WTC11 (cell line): ENCODE data around the gene CBFB. TPM values are rescaled to one million over a fixed set of nuclear protein-coding genes. Genes with fewer than 3 reads are reported as not detected.

Experiments
- EMX1 ChIP-seq: fragments of 250-450 bp; sonication (Bioruptor Pico); IDR thresholded peaks from 2 replicates; pipeline ENCODE4 v1.8.0; 2021; ENCODE audit warnings: mild to moderate bottlenecking
- GTF2I ChIP-seq: fragments of 250-450 bp; sonication (Bioruptor Pico); conservative IDR thresholded peaks from 2 replicates; pipeline ENCODE4 v1.4.0; 2021; ENCODE audit warnings: mild to moderate bottlenecking
- HMGA2 ChIP-seq: fragments of 250-450 bp; sonication (Bioruptor Pico); IDR thresholded peaks from 2 replicates; pipeline ENCODE4 v1.4.0; 2021; ENCODE audit warnings: mild to moderate bottlenecking, moderate library complexity
- MXD4 ChIP-seq: fragments of 250-450 bp; sonication (Bioruptor Pico); IDR thresholded peaks from 2 replicates; pipeline ENCODE4 v1.8.0; 2021; ENCODE audit warnings: mild to moderate bottlenecking, moderate library complexity, borderline replicate concordance
- SOX15 ChIP-seq: fragments of 250-450 bp; sonication (Bioruptor Pico); IDR thresholded peaks from 2 replicates; pipeline ENCODE4 v1.9.0; 2021; ENCODE audit warnings: mild to moderate bottlenecking
- ZNF396 ChIP-seq: fragments of 250-450 bp; sonication (Bioruptor Pico); IDR thresholded peaks from 2 replicates; pipeline ENCODE4 v1.8.0; 2021; ENCODE audit warnings: mild to moderate bottlenecking, moderate library complexity, borderline replicate concordance
- ZNF416 ChIP-seq: fragments of 250-450 bp; sonication (Bioruptor Pico); IDR thresholded peaks from 2 replicates; pipeline ENCODE4 v1.9.0; 2021; ENCODE audit warnings: mild to moderate bottlenecking, inconsistent platforms
- ZNF671 ChIP-seq: fragments of 250-450 bp; sonication (Bioruptor Pico); IDR thresholded peaks from 2 replicates; pipeline ENCODE4 v1.8.0; 2021; ENCODE audit warnings: mild to moderate bottlenecking
- total RNA-seq: library from RNA; stranded (reverse); gene quantifications from 3 replicates; pipeline ENCODE4 v1.2.3, GENCODE V29; 2021
- TF ChIP-seq, protein P1 (sequence below): fragments of 250-450 bp; sonication (Bioruptor Pico); IDR thresholded peaks from 2 replicates; pipeline ENCODE4 v1.9.0; 2021; ENCODE audit warnings: mild to moderate bottlenecking
- TF ChIP-seq, protein P2 (sequence below): sonication (generic); formaldehyde crosslinking; IDR thresholded peaks from 2 replicates; pipeline ENCODE4 v1.8.1; 2023; ENCODE audit warnings: mild to moderate bottlenecking, missing genetic modification reagents
- TF ChIP-seq, protein P3 (sequence below): sonication (generic); formaldehyde crosslinking; IDR thresholded peaks from 2 replicates; pipeline ENCODE4 v1.8.1; 2022; ENCODE audit warnings: missing genetic modification reagents, borderline replicate concordance
- TF ChIP-seq, protein P4 (sequence below): sonication (generic); formaldehyde crosslinking; IDR thresholded peaks from 2 replicates; pipeline ENCODE4 v1.8.1; 2023; ENCODE audit warnings: mild to moderate bottlenecking, moderate library complexity, missing genetic modification reagents
- TF ChIP-seq, protein P5 (sequence below): sonication (generic); formaldehyde crosslinking; IDR thresholded peaks from 2 replicates; pipeline ENCODE4 v1.8.1; 2023; ENCODE audit warnings: mild to moderate bottlenecking, missing genetic modification reagents
- TF ChIP-seq, protein P6 (sequence below): sonication (generic); formaldehyde crosslinking; IDR thresholded peaks from 2 replicates; pipeline ENCODE4 v1.8.1; 2022; ENCODE audit warnings: low read depth, missing genetic modification reagents, borderline replicate concordance
- TF ChIP-seq, protein P7 (sequence below): sonication (generic); formaldehyde crosslinking; IDR thresholded peaks from 2 replicates; pipeline ENCODE4 v1.8.1; 2023; ENCODE audit warnings: mild to moderate bottlenecking, missing genetic modification reagents, moderate library complexity
- TF ChIP-seq, protein P8 (sequence below): fragments of 250-450 bp; sonication (Bioruptor Pico); IDR thresholded peaks from 2 replicates; pipeline ENCODE4 v2.1.2; 2022; ENCODE audit warnings: mild to moderate bottlenecking, moderate library complexity
- TF ChIP-seq, protein P9 (sequence below): sonication (generic); formaldehyde crosslinking; IDR thresholded peaks from 2 replicates; pipeline ENCODE4 v1.8.0; 2022; ENCODE audit warnings: mild to moderate bottlenecking, missing genetic modification reagents
- TF ChIP-seq, protein P10 (sequence below): fragments of 200-600 bp; IDR thresholded peaks from 2 replicates; pipeline ENCODE4 v1.8.0; 2022; ENCODE audit warnings: antibody characterized with exemption
- TF ChIP-seq, protein P11 (sequence below): fragments of 250-450 bp; sonication (Bioruptor Pico); IDR thresholded peaks from 2 replicates; pipeline ENCODE4 v1.8.0; 2021; ENCODE audit warnings: mild to moderate bottlenecking

CBFB gene
- total RNA-seq, 1 experiment from 2014 or later = 36.9 TPM

DNA sequence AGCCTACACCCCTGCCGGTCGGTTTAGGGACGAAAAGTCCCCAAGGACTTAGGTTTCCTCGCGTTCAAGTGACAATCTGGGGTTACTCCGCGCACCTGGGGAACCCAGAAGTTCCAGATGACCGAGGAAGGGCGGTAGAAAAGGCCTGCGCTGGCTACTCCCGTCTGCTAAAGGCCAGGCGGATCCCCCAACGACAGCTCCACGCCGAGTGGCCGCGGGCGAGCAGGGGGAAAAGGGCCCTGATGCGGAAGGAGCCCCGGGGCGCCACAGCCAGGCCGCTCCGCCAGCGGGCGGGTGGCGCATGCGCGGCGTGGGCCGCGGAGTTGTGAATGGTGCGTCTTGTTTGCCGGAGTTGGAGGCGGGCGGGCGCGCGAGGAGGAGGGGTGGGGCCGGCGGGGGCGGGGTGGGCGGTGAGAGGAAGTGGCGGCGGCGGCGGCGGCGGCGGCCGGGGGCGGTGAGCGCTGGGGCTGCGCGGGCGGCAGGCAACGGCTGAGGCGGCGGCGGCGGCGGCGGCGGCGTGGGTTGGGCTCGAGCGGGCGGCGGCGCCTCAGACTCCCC is at the start of gene CBFB (continued):
- TF ChIP-seq, protein P1, sequence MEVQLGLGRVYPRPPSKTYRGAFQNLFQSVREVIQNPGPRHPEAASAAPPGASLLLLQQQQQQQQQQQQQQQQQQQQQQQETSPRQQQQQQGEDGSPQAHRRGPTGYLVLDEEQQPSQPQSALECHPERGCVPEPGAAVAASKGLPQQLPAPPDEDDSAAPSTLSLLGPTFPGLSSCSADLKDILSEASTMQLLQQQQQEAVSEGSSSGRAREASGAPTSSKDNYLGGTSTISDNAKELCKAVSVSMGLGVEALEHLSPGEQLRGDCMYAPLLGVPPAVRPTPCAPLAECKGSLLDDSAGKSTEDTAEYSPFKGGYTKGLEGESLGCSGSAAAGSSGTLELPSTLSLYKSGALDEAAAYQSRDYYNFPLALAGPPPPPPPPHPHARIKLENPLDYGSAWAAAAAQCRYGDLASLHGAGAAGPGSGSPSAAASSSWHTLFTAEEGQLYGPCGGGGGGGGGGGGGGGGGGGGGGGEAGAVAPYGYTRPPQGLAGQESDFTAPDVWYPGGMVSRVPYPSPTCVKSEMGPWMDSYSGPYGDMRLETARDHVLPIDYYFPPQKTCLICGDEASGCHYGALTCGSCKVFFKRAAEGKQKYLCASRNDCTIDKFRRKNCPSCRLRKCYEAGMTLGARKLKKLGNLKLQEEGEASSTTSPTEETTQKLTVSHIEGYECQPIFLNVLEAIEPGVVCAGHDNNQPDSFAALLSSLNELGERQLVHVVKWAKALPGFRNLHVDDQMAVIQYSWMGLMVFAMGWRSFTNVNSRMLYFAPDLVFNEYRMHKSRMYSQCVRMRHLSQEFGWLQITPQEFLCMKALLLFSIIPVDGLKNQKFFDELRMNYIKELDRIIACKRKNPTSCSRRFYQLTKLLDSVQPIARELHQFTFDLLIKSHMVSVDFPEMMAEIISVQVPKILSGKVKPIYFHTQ (CRISPR knock-in tag) = no peak
- TF ChIP-seq, protein P2, sequence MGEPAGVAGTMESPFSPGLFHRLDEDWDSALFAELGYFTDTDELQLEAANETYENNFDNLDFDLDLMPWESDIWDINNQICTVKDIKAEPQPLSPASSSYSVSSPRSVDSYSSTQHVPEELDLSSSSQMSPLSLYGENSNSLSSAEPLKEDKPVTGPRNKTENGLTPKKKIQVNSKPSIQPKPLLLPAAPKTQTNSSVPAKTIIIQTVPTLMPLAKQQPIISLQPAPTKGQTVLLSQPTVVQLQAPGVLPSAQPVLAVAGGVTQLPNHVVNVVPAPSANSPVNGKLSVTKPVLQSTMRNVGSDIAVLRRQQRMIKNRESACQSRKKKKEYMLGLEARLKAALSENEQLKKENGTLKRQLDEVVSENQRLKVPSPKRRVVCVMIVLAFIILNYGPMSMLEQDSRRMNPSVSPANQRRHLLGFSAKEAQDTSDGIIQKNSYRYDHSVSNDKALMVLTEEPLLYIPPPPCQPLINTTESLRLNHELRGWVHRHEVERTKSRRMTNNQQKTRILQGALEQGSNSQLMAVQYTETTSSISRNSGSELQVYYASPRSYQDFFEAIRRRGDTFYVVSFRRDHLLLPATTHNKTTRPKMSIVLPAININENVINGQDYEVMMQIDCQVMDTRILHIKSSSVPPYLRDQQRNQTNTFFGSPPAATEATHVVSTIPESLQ = no peak
- no peak for TF ChIP-seq GTF2I (CRISPR knock-in tag)
- TF ChIP-seq, protein P3, sequence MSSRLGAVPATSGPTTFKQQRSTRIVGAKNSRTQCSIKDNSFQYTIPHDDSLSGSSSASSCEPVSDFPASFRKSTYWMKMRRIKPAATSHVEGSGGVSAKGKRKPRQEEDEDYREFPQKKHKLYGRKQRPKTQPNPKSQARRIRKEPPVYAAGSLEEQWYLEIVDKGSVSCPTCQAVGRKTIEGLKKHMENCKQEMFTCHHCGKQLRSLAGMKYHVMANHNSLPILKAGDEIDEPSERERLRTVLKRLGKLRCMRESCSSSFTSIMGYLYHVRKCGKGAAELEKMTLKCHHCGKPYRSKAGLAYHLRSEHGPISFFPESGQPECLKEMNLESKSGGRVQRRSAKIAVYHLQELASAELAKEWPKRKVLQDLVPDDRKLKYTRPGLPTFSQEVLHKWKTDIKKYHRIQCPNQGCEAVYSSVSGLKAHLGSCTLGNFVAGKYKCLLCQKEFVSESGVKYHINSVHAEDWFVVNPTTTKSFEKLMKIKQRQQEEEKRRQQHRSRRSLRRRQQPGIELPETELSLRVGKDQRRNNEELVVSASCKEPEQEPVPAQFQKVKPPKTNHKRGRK (CRISPR knock-in tag) = no peak
- TF ChIP-seq, protein P4, sequence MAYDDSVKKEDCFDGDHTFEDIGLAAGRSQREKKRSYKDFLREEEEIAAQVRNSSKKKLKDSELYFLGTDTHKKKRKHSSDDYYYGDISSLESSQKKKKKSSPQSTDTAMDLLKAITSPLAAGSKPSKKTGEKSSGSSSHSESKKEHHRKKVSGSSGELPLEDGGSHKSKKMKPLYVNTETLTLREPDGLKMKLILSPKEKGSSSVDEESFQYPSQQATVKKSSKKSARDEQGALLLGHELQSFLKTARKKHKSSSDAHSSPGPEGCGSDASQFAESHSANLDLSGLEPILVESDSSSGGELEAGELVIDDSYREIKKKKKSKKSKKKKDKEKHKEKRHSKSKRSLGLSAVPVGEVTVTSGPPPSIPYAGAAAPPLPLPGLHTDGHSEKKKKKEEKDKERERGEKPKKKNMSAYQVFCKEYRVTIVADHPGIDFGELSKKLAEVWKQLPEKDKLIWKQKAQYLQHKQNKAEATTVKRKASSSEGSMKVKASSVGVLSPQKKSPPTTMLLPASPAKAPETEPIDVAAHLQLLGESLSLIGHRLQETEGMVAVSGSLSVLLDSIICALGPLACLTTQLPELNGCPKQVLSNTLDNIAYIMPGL (CRISPR knock-in tag) = no peak; the same call in 1 of the 2 replicates
- TF ChIP-seq, protein P5, sequence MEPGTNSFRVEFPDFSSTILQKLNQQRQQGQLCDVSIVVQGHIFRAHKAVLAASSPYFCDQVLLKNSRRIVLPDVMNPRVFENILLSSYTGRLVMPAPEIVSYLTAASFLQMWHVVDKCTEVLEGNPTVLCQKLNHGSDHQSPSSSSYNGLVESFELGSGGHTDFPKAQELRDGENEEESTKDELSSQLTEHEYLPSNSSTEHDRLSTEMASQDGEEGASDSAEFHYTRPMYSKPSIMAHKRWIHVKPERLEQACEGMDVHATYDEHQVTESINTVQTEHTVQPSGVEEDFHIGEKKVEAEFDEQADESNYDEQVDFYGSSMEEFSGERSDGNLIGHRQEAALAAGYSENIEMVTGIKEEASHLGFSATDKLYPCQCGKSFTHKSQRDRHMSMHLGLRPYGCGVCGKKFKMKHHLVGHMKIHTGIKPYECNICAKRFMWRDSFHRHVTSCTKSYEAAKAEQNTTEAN = no peak
- no peak for TF ChIP-seq HMGA2 (CRISPR knock-in tag)
- TF ChIP-seq, protein P6, sequence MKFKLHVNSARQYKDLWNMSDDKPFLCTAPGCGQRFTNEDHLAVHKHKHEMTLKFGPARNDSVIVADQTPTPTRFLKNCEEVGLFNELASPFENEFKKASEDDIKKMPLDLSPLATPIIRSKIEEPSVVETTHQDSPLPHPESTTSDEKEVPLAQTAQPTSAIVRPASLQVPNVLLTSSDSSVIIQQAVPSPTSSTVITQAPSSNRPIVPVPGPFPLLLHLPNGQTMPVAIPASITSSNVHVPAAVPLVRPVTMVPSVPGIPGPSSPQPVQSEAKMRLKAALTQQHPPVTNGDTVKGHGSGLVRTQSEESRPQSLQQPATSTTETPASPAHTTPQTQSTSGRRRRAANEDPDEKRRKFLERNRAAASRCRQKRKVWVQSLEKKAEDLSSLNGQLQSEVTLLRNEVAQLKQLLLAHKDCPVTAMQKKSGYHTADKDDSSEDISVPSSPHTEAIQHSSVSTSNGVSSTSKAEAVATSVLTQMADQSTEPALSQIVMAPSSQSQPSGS (CRISPR knock-in tag) = no peak
- TF ChIP-seq, protein P7, sequence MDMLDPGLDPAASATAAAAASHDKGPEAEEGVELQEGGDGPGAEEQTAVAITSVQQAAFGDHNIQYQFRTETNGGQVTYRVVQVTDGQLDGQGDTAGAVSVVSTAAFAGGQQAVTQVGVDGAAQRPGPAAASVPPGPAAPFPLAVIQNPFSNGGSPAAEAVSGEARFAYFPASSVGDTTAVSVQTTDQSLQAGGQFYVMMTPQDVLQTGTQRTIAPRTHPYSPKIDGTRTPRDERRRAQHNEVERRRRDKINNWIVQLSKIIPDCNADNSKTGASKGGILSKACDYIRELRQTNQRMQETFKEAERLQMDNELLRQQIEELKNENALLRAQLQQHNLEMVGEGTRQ (CRISPR knock-in tag) = no peak
- TF ChIP-seq, protein P8, sequence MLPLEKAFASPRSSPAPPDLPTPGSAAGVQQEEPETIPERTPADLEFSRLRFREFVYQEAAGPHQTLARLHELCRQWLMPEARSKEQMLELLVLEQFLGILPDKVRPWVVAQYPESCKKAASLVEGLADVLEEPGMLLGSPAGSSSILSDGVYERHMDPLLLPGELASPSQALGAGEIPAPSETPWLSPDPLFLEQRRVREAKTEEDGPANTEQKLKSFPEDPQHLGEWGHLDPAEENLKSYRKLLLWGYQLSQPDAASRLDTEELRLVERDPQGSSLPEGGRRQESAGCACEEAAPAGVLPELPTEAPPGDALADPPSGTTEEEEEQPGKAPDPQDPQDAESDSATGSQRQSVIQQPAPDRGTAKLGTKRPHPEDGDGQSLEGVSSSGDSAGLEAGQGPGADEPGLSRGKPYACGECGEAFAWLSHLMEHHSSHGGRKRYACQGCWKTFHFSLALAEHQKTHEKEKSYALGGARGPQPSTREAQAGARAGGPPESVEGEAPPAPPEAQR = no peak
- TF ChIP-seq, protein P9, sequence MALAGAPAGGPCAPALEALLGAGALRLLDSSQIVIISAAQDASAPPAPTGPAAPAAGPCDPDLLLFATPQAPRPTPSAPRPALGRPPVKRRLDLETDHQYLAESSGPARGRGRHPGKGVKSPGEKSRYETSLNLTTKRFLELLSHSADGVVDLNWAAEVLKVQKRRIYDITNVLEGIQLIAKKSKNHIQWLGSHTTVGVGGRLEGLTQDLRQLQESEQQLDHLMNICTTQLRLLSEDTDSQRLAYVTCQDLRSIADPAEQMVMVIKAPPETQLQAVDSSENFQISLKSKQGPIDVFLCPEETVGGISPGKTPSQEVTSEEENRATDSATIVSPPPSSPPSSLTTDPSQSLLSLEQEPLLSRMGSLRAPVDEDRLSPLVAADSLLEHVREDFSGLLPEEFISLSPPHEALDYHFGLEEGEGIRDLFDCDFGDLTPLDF (CRISPR knock-in tag) = no peak
- no peak for TF ChIP-seq ZNF396 (CRISPR knock-in tag)
- no peak for TF ChIP-seq SOX15 (CRISPR knock-in tag)
- TF ChIP-seq, protein P10, sequence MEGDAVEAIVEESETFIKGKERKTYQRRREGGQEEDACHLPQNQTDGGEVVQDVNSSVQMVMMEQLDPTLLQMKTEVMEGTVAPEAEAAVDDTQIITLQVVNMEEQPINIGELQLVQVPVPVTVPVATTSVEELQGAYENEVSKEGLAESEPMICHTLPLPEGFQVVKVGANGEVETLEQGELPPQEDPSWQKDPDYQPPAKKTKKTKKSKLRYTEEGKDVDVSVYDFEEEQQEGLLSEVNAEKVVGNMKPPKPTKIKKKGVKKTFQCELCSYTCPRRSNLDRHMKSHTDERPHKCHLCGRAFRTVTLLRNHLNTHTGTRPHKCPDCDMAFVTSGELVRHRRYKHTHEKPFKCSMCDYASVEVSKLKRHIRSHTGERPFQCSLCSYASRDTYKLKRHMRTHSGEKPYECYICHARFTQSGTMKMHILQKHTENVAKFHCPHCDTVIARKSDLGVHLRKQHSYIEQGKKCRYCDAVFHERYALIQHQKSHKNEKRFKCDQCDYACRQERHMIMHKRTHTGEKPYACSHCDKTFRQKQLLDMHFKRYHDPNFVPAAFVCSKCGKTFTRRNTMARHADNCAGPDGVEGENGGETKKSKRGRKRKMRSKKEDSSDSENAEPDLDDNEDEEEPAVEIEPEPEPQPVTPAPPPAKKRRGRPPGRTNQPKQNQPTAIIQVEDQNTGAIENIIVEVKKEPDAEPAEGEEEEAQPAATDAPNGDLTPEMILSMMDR = no peak
- TF ChIP-seq MXD4 = no peak
- TF ChIP-seq EMX1 (CRISPR knock-in tag) = no peak
- TF ChIP-seq, protein P11, sequence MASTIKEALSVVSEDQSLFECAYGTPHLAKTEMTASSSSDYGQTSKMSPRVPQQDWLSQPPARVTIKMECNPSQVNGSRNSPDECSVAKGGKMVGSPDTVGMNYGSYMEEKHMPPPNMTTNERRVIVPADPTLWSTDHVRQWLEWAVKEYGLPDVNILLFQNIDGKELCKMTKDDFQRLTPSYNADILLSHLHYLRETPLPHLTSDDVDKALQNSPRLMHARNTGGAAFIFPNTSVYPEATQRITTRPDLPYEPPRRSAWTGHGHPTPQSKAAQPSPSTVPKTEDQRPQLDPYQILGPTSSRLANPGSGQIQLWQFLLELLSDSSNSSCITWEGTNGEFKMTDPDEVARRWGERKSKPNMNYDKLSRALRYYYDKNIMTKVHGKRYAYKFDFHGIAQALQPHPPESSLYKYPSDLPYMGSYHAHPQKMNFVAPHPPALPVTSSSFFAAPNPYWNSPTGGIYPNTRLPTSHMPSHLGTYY = no peak
- TF ChIP-seq ZNF416 (CRISPR knock-in tag) = no peak
- TF ChIP-seq ZNF671 (CRISPR knock-in tag) = no peak
